IMR-90 (cell line): Measurements from ENCODE around the gene C6orf89. TPM values are rescaled to one million over a fixed set of nuclear protein-coding genes. Genes with fewer than 3 reads are reported as not detected.

Source experiments
- ATAC-seq: fragments of 200-7000 bp; cut with Tn5 transposase; 2 replicates; pipeline ENCODE4 v1.9.1; 2020; ENCODE audit warnings: low read depth, mild to moderate bottlenecking, moderate library complexity
- BruUV-seq: library from RNA; stranded (reverse); fragments of 400-500 nt; replicated peaks from 2 replicates; lab custom pipeline; 2021; lab: Mats Ljungman, UMichigan
- CTCF ChIA-PET: fragments of 300-600 bp; formaldehyde crosslinking; extraction: SDS; loops from one replicate; lab custom pipeline; 2021; ENCODE audit warnings: antibody characterized with exemption; lab: Yijun Ruan, JAX
- POLR2A ChIA-PET: fragments of 300-600 bp; sonication (Branson Sonifier 250); formaldehyde crosslinking; loops from one replicate; lab custom pipeline; 2022; ENCODE audit warnings: antibody characterized with exemption; ENCODE audit not compliant: unreplicated experiment; lab: Charles Lee
- DNase-seq: peaks from one replicate; pipeline ENCODE4 v3.0.0; 2013
- H2AFZ ChIP-seq: replicated peaks from 2 replicates; pipeline ENCODE3; 2013; ENCODE audit warnings: low read length, mild to moderate bottlenecking; ENCODE audit not compliant: poor library complexity
- H2AK5ac ChIP-seq: 2 replicates; pipeline ENCODE4 v1.6.1; 2013; ENCODE audit warnings: low read depth, low read length, inconsistent platforms
- H2AK9ac ChIP-seq: replicated peaks from 2 replicates; pipeline ENCODE3; 2013; ENCODE audit warnings: mild to moderate bottlenecking, low read depth, low read length, moderate library complexity; ENCODE audit not compliant: poor library complexity
- H2BK120ac ChIP-seq: 2 replicates; pipeline ENCODE4 v1.6.1; 2013; ENCODE audit warnings: low read depth, low read length, inconsistent platforms
- H2BK15ac ChIP-seq: 3 replicates; pipeline ENCODE4 v1.6.1; 2013; ENCODE audit warnings: low read depth, low read length, inconsistent platforms
- H2BK20ac ChIP-seq: 2 replicates; pipeline ENCODE4 v1.6.1; 2013; ENCODE audit warnings: low read depth, mild to moderate bottlenecking, inconsistent platforms, low read length, moderate library complexity
- H2BK5ac ChIP-seq: 2 replicates; pipeline ENCODE4 v1.6.1; 2013; ENCODE audit warnings: mild to moderate bottlenecking, low read depth, low read length, inconsistent platforms; ENCODE audit not compliant: poor library complexity, severe bottlenecking
- H3K14ac ChIP-seq: replicated peaks from 2 replicates; pipeline ENCODE4 v1.6.1; 2013; ENCODE audit warnings: low read depth, low read length, inconsistent platforms
- H3K18ac ChIP-seq: 2 replicates; pipeline ENCODE4 v1.6.1; 2013; ENCODE audit warnings: low read depth, low read length, control low read depth
- H3K23ac ChIP-seq: 2 replicates; pipeline ENCODE4 v1.6.1; 2013; ENCODE audit warnings: low read depth, low read length, inconsistent platforms
- H3K27ac ChIP-seq: 2 replicates; pipeline ENCODE4 v1.5.1; 2013; ENCODE audit warnings: mild to moderate bottlenecking, control low read depth, low read length; ENCODE audit not compliant: insufficient read depth
- H3K27me3 ChIP-seq: 2 replicates; pipeline ENCODE4 v1.6.1; 2013; ENCODE audit warnings: low read length; ENCODE audit not compliant: control insufficient read depth, insufficient read depth
- H3K36me3 ChIP-seq: 2 replicates; pipeline ENCODE4 v1.6.1; 2013; ENCODE audit warnings: low read length, mixed read lengths; ENCODE audit not compliant: control insufficient read depth, insufficient read depth
- H3K4ac ChIP-seq: 2 replicates; pipeline ENCODE4 v1.6.1; 2013; ENCODE audit warnings: low read depth, low read length, inconsistent platforms
- H3K4me1 ChIP-seq: 2 replicates; pipeline ENCODE4 v1.6.1; 2013; ENCODE audit warnings: low read length, mixed read lengths; ENCODE audit not compliant: control insufficient read depth, insufficient read depth
- H3K4me2 ChIP-seq: 2 replicates; pipeline ENCODE4 v1.6.1; 2013; ENCODE audit warnings: low read depth, mild to moderate bottlenecking, control low read depth, low read length, moderate library complexity
- H3K4me3 ChIP-seq: 2 replicates; pipeline ENCODE4 v1.5.1; 2013; ENCODE audit warnings: low read depth, mild to moderate bottlenecking, control low read depth, low read length, moderate library complexity; ENCODE audit not compliant: insufficient read depth
- H3K56ac ChIP-seq: 2 replicates; pipeline ENCODE4 v1.6.1; 2013; ENCODE audit warnings: low read length, inconsistent platforms; ENCODE audit not compliant: insufficient read depth; ENCODE audit errors: extremely low read depth
- H3K79me1 ChIP-seq, 2 experiments: 2 replicates each; pipeline ENCODE4 v1.6.1; 2013; ENCODE audit warnings: low read length in 2 of 2, inconsistent platforms in 1 of 2, low read depth in 1 of 2
- H3K9ac ChIP-seq: 2 replicates; pipeline ENCODE4 v1.6.1; 2013; ENCODE audit warnings: low read depth, low read length, control low read depth
- H3K9me1 ChIP-seq: 2 replicates; pipeline ENCODE4 v1.6.1; 2013; ENCODE audit warnings: low read length, inconsistent platforms; ENCODE audit not compliant: insufficient read depth
- H3K9me3 ChIP-seq: 2 replicates; pipeline ENCODE4 v1.6.1; 2013; ENCODE audit warnings: low read length; ENCODE audit not compliant: control insufficient read depth, insufficient read depth
- H4K20me1 ChIP-seq: 2 replicates; pipeline ENCODE4 v1.6.1; 2013; ENCODE audit warnings: low read length, inconsistent platforms; ENCODE audit not compliant: insufficient read depth
- H4K5ac ChIP-seq: 2 replicates; pipeline ENCODE4 v1.6.1; 2013; ENCODE audit warnings: mild to moderate bottlenecking, low read depth, low read length, control low read depth
- H4K8ac ChIP-seq, 2 experiments: 2 replicates each; pipeline ENCODE4 v1.6.1; 2013; ENCODE audit warnings: low read depth in 2 of 2, low read length in 2 of 2, control low read depth in 1 of 2, inconsistent platforms in 1 of 2
- H4K91ac ChIP-seq: 2 replicates; pipeline ENCODE4 v1.6.1; 2013; ENCODE audit warnings: low read depth, low read length, inconsistent platforms; ENCODE audit not compliant: insufficient read depth
- BHLHE40 ChIP-seq: fragments of 150-350 bp; IDR thresholded peaks from 2 replicates; pipeline ENCODE4 v1.6.1; 2016; ENCODE audit warnings: mild to moderate bottlenecking, low read depth, low read length
- CEBPB ChIP-seq: IDR thresholded peaks from 2 replicates; pipeline ENCODE4 v1.6.1; 2012; ENCODE audit warnings: low read depth, low read length, improper control_type of control experiment
- CHD1 ChIP-seq: IDR thresholded peaks from 2 replicates; pipeline ENCODE4 v1.6.1; 2012; ENCODE audit warnings: low read depth, low read length, improper control_type of control experiment
- FOS ChIP-seq: fragments of 150-350 bp; IDR thresholded peaks from 2 replicates; pipeline ENCODE4 v1.6.1; 2016; ENCODE audit warnings: low read depth, low read length
- MAFK ChIP-seq: IDR thresholded peaks from 2 replicates; pipeline ENCODE4 v1.6.1; 2012; ENCODE audit warnings: low read depth, low read length, improper control_type of control experiment
- MAZ ChIP-seq: IDR thresholded peaks from 2 replicates; pipeline ENCODE4 v1.6.1; 2012; ENCODE audit warnings: low read depth, mild to moderate bottlenecking, low read length, improper control_type of control experiment, moderate library complexity, borderline replicate concordance
- MXI1 ChIP-seq: IDR thresholded peaks from 2 replicates; pipeline ENCODE4 v1.6.1; 2012; ENCODE audit warnings: low read depth, mild to moderate bottlenecking, low read length, moderate library complexity, borderline replicate concordance
- NFE2L2 ChIP-seq: fragments of 150-350 bp; IDR thresholded peaks from 2 replicates; pipeline ENCODE4 v1.6.1; 2016; ENCODE audit warnings: low read depth, mild to moderate bottlenecking, low read length
- POLR2A ChIP-seq: IDR thresholded peaks from 2 replicates; pipeline ENCODE4 v1.6.1; 2012; ENCODE audit warnings: mild to moderate bottlenecking, low read depth, low read length
- RAD21 ChIP-seq: IDR thresholded peaks from 2 replicates; pipeline ENCODE4 v1.6.1; 2012; ENCODE audit warnings: low read length, improper control_type of control experiment
- RCOR1 ChIP-seq: IDR thresholded peaks from 2 replicates; pipeline ENCODE4 v1.6.1; 2012; ENCODE audit warnings: mild to moderate bottlenecking, low read length, improper control_type of control experiment; ENCODE audit not compliant: insufficient replicate concordance
- RFX5 ChIP-seq: IDR thresholded peaks from 2 replicates; pipeline ENCODE4 v1.8.0; 2012; ENCODE audit warnings: low read depth, mild to moderate bottlenecking, low read length, moderate library complexity
- SMC3 ChIP-seq: fragments of 150-350 bp; IDR thresholded peaks from 2 replicates; pipeline ENCODE4 v1.6.1; 2016; ENCODE audit warnings: low read depth, mild to moderate bottlenecking, antibody characterized with exemption, low read length, moderate library complexity
- WGBS, 2 experiments: methylation state at CpG; one replicate each; pipeline versions ENCODE4 v1.1.5 to v1.1.7; 2013; ENCODE audit warnings: missing lambda C conversion rate in 2 of 2; ENCODE audit not compliant: insufficient read length in 1 of 2; ENCODE audit errors: extremely low coverage in 2 of 2; 5-methylcytosine and 5-hydroxymethylcytosine counted together
- dilution Hi-C: fragments of 300-500 bp; cut with HindIII; formaldehyde crosslinking; loops from one replicate; pipeline ENCODE4 v1.14.3; 2018; ENCODE audit warnings: low sequenced_read_pairs; ENCODE audit not compliant: unreplicated experiment
- in situ Hi-C: fragments of 300-500 bp; cut with MboI; formaldehyde crosslinking; loops from 3 replicates; pipeline ENCODE4 v1.14.3; 2019; ENCODE audit warnings: low sequenced_read_pairs, inconsistent platforms, mixed read lengths
- intact Hi-C: fragments of 100-400 bp; cut with micrococcal nuclease; formaldehyde crosslinking; loops from 2 replicates; pipeline ENCODE4 v1.10.0; 2022
- polyA plus RNA-seq, 3 experiments: library from polyadenylated mRNA; depleted of rRNA; stranded (reverse); fragments of >200 nt; gene quantifications; 2 replicates each; pipeline ENCODE4 v1.2.3, GENCODE V29; 2012; ENCODE audit warnings: low replicate concordance in 1 of 3
- total RNA-seq: library from RNA; depleted of rRNA; stranded (reverse); fragments of >200 nt; gene quantifications from 2 replicates; pipeline ENCODE4 v1.2.3, GENCODE V29; 2012
- TF ChIP-seq, protein P1 (sequence below): conservative IDR thresholded peaks from 2 replicates; pipeline ENCODE4 v1.5.1; 2012; ENCODE audit warnings: mild to moderate bottlenecking, low read depth, low read length, improper control_type of control experiment
- TF ChIP-seq, protein P2 (sequence below): fragments of 150-350 bp; IDR thresholded peaks from 2 replicates; pipeline ENCODE4 v1.6.1; 2017; ENCODE audit warnings: mild to moderate bottlenecking, antibody characterized with exemption, low read length, low read depth
- TF ChIP-seq, protein P3 (sequence below): fragments of 150-350 bp; IDR thresholded peaks from 2 replicates; pipeline ENCODE4 v1.6.1; 2016; ENCODE audit warnings: low read depth, mild to moderate bottlenecking, low read length, moderate library complexity, borderline replicate concordance

C6orf89 gene
- total and polyA plus RNA-seq, 2 of the 4 experiments (the other 2 are of a cell fraction) = 30.8 to 52.3 TPM

DNA sequence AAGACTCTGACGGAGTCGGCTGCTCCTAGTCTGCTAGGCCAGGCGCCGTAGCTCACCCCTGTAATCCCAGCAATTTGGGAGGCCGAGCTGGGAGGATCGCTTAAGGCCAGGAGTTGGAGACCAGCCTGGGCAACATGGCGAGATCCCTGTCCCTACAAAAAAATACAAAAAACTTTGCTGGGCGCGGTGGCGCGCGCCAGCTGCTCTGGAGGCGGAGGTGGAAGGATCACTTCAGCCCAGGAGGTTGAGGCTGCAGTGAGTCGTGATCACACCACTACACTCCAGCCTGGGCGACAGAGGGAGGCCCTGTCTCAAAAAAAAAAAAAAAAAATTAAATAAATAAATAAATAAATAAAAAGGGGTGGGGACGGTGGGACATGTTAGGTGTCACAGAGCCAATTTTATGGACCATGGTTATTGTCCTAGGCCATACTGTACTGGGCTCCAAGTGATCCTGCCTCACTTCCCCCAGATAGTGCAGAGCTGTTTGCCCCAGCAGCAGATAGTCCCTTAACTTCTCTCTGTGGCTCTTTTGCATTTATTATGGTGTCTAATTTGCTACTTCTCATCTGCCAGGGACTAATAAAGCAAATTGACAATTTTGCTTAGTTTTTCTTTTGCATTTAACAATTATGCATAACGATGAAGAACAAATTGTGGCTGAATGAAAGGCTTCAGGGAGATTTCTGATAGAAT lies 74.0 kb downstream of the C6orf89 start:
- no peaks in the 10 kb centered on the region; the same call in 1 of the 2 replicates for H3K9me1 ChIP-seq
- H2BK120ac ChIP-seq = no peak overlapping the region
- ATAC-seq (no peak), DNase-seq (no peak)
- H3K23ac ChIP-seq = no peak overlapping the region
- no peaks in the 10 kb centered on the region for H4K20me1 ChIP-seq
- no peak overlapping the region for H4K5ac ChIP-seq
- no peak overlapping the region for H3K14ac ChIP-seq
- no peak overlapping the region for H2BK20ac ChIP-seq
- intact Hi-C loops = no loop called here
- H3K18ac ChIP-seq = no peak overlapping the region
- H3K27ac ChIP-seq = no peak overlapping the region
- H3K4me3 ChIP-seq = no peak overlapping the region
- no peak overlapping the region for H3K56ac ChIP-seq
- no peak overlapping the region for H3K4ac ChIP-seq
- dilution Hi-C loops = no loop called here
- no peak for TF ChIP-seq MXI1
- no peak for TF ChIP-seq BHLHE40
- TF ChIP-seq FOS = no peak
- TF ChIP-seq, protein P1, sequence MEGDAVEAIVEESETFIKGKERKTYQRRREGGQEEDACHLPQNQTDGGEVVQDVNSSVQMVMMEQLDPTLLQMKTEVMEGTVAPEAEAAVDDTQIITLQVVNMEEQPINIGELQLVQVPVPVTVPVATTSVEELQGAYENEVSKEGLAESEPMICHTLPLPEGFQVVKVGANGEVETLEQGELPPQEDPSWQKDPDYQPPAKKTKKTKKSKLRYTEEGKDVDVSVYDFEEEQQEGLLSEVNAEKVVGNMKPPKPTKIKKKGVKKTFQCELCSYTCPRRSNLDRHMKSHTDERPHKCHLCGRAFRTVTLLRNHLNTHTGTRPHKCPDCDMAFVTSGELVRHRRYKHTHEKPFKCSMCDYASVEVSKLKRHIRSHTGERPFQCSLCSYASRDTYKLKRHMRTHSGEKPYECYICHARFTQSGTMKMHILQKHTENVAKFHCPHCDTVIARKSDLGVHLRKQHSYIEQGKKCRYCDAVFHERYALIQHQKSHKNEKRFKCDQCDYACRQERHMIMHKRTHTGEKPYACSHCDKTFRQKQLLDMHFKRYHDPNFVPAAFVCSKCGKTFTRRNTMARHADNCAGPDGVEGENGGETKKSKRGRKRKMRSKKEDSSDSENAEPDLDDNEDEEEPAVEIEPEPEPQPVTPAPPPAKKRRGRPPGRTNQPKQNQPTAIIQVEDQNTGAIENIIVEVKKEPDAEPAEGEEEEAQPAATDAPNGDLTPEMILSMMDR = no peak
- TF ChIP-seq MAFK = no peak
- no peak for TF ChIP-seq RCOR1
- no peak for TF ChIP-seq RFX5
- TF ChIP-seq NFE2L2 = no peak
- TF ChIP-seq, protein P2, sequence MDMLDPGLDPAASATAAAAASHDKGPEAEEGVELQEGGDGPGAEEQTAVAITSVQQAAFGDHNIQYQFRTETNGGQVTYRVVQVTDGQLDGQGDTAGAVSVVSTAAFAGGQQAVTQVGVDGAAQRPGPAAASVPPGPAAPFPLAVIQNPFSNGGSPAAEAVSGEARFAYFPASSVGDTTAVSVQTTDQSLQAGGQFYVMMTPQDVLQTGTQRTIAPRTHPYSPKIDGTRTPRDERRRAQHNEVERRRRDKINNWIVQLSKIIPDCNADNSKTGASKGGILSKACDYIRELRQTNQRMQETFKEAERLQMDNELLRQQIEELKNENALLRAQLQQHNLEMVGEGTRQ = no peak
- TF ChIP-seq CHD1 = no peak
- TF ChIP-seq POLR2A = no peak
- TF ChIP-seq, protein P3, sequence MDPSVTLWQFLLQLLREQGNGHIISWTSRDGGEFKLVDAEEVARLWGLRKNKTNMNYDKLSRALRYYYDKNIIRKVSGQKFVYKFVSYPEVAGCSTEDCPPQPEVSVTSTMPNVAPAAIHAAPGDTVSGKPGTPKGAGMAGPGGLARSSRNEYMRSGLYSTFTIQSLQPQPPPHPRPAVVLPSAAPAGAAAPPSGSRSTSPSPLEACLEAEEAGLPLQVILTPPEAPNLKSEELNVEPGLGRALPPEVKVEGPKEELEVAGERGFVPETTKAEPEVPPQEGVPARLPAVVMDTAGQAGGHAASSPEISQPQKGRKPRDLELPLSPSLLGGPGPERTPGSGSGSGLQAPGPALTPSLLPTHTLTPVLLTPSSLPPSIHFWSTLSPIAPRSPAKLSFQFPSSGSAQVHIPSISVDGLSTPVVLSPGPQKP = no peak
- TF ChIP-seq SMC3 = no peak
- no peak for TF ChIP-seq MAZ
- TF ChIP-seq RAD21 = no peak
- no peak for TF ChIP-seq CEBPB
- H4K8ac ChIP-seq = no peak overlapping the region
- H3K9me3 ChIP-seq = no peaks in the 10 kb centered on the region
- WGBS, 2 experiments = 91% methylated on average over 4 of the region's 17 CpGs; no CpG with 5 or more reads in 1 of the 2 experiments
- in situ Hi-C loops = no loop called here
- no peaks in the 10 kb centered on the region for H3K36me3 ChIP-seq
- peaks cover 3% of the 10 kb centered on the region; the same call in 1 of the 2 replicates for H3K27me3 ChIP-seq
- ChIA-PET POLR2A (no interaction called here), CTCF (interaction anchor here (0.6 kb wide), 2 partner anchors 10 to 449 kb away, joined by 3 to 5 read pairs; no protein-coding TSS in a partner anchor)
- no peak overlapping the region for H2BK5ac ChIP-seq
- no peak overlapping the region for H2BK15ac ChIP-seq
- H3K4me2 ChIP-seq = no peak overlapping the region
- no peak overlapping the region for H2AFZ ChIP-seq
- peaks cover 4% of the 10 kb centered on the region for H3K4me1 ChIP-seq
- no peak overlapping the region for H4K91ac ChIP-seq
- H2AK5ac ChIP-seq = no peak overlapping the region
- no peaks in the 10 kb centered on the region for H3K79me1 ChIP-seq
- no TSS peak for BruUV-seq
- no peak overlapping the region for H2AK9ac ChIP-seq
- no peak overlapping the region for H3K9ac ChIP-seq
